K562 (cell line): Measurements from ENCODE around the gene LIMCH1. TPM values are rescaled to one million over a fixed set of nuclear protein-coding genes. Genes with fewer than 3 reads are reported as not detected.

Experiments used
- ATAC-seq: fragments of 200-7000 bp; cut with Tn5 transposase; 3 replicates; pipeline ENCODE4 v1.9.1; 2020; ENCODE audit warnings: moderate library complexity
- BruUV-seq: library from RNA; stranded (reverse); fragments of 400-500 nt; replicated peaks from 2 replicates; lab custom pipeline; 2021; lab: Mats Ljungman, UMichigan
- CTCF ChIA-PET: fragments of 300-600 bp; formaldehyde crosslinking; extraction: SDS; loops from one replicate; lab custom pipeline; 2021; ENCODE audit warnings: low intra/inter-chr PET ratio; lab: Yijun Ruan, JAX
- POLR2A ChIA-PET: fragments of 300-600, 350-650 bp; sonication (Branson Sonifier 250); formaldehyde crosslinking; extraction: SDS; loops from one replicate; lab custom pipeline; 2021; ENCODE audit warnings: antibody characterized with exemption, inconsistent platforms; lab: Yijun Ruan, JAX
- DNase-seq, 4 experiments: peaks; one replicate each; pipeline versions ENCODE4 v3.0.0 to v3.0.0-alpha.2; 2011 to 2018; ENCODE audit warnings: low spot score in 3 of 4, mixed read lengths in 3 of 4; ENCODE audit errors: extremely low read depth in 1 of 4
- FAIRE-seq: peaks from 2 replicates; lab custom pipeline; 2011; peaks lifted over from hg19 to GRCh38; lab: Jason Lieb, UNC
- H2AFZ ChIP-seq: 2 replicates; pipeline ENCODE4 v1.6.0; 2011; ENCODE audit warnings: low read depth, low read length, control low read depth, inconsistent platforms
- H3K27ac ChIP-seq: fragments of 200-600 bp; 3 replicates; pipeline ENCODE4 v1.8.0; 2011; ENCODE audit warnings: low read depth, mild to moderate bottlenecking, control low read depth, inconsistent platforms, low read length, moderate library complexity, mixed read lengths; ENCODE audit errors: extremely low read depth
- H3K27me3 ChIP-seq, 2 experiments: fragments of 300-600 bp in 1 of 2; 2 replicates in 1 of 2; 3 replicates in 1 of 2; pipeline versions ENCODE4 v1.6.0 to v1.8.0; 2011; ENCODE audit warnings: inconsistent platforms in 2 of 2, low read length in 2 of 2, mild to moderate bottlenecking in 1 of 2, mixed read lengths in 1 of 2, moderate library complexity in 1 of 2; ENCODE audit not compliant: control insufficient read depth in 2 of 2, insufficient read depth in 2 of 2
- H3K36me3 ChIP-seq: fragments of 300-600 bp; 3 replicates; pipeline ENCODE4 v1.8.0; 2011; ENCODE audit warnings: mild to moderate bottlenecking, low read length, inconsistent platforms; ENCODE audit not compliant: control insufficient read depth, insufficient read depth
- H3K4me1 ChIP-seq, 2 experiments: fragments of 200-600 bp in 1 of 2; replicated peaks in 1 of 2; 2 replicates in 1 of 2; 3 replicates in 1 of 2; pipeline versions ENCODE4 v1.5.1 to v1.8.0; 2011; ENCODE audit warnings: inconsistent platforms in 2 of 2, low read length in 2 of 2, mild to moderate bottlenecking in 1 of 2, mixed read lengths in 1 of 2, moderate library complexity in 1 of 2; ENCODE audit not compliant: control insufficient read depth in 2 of 2, insufficient read depth in 2 of 2
- H3K4me2 ChIP-seq: 2 replicates; pipeline ENCODE4 v1.6.1; 2011; ENCODE audit warnings: low read length, control low read depth, inconsistent platforms, mixed read lengths; ENCODE audit not compliant: insufficient read depth
- H3K4me3 ChIP-seq: fragments of 200-600 bp; sonication (generic), shearing (Covaris generic); 2 replicates; pipeline ENCODE4 v1.5.1; 2016; ENCODE audit warnings: control low read depth, inconsistent platforms
- H3K79me2 ChIP-seq: fragments of 200-600 bp; 3 replicates; pipeline ENCODE4 v1.8.0; 2011; ENCODE audit warnings: low read length, inconsistent platforms; ENCODE audit not compliant: control insufficient read depth, insufficient read depth
- H3K9ac ChIP-seq, 2 experiments: 2 replicates each; pipeline versions ENCODE4 v1.6.0 to v1.6.1; 2011; ENCODE audit warnings: low read depth in 2 of 2, low read length in 2 of 2, control low read depth in 1 of 2, inconsistent platforms in 1 of 2, mild to moderate bottlenecking in 1 of 2, mixed read lengths in 1 of 2; ENCODE audit not compliant: insufficient read depth in 1 of 2
- H3K9me1 ChIP-seq: one replicate; pipeline ENCODE4 v1.6.0; 2011; ENCODE audit warnings: inconsistent platforms, mild to moderate bottlenecking, low read length, moderate library complexity; ENCODE audit not compliant: control insufficient read depth, insufficient read depth
- H3K9me3 ChIP-seq: replicated peaks from 2 replicates; pipeline ENCODE4 v1.5.1; 2011; ENCODE audit warnings: low read depth, low read length, inconsistent platforms; ENCODE audit not compliant: control insufficient read depth, insufficient read depth
- H4K20me1 ChIP-seq: replicated peaks from 2 replicates; pipeline ENCODE4 v1.6.1; 2011; ENCODE audit warnings: low read length, inconsistent platforms, mixed read lengths; ENCODE audit not compliant: control insufficient read depth, insufficient read depth
- ARID1B ChIP-seq: fragments of 450-650 bp; IDR thresholded peaks from 2 replicates; pipeline ENCODE4 v1.6.1; 2016; ENCODE audit warnings: antibody characterized with exemption, mild to moderate bottlenecking, inconsistent platforms
- DDX20 ChIP-seq: fragments of 450-650 bp; IDR thresholded peaks from 2 replicates; pipeline ENCODE4 v1.6.1; 2016; ENCODE audit warnings: missing genetic modification characterization, low read depth, mild to moderate bottlenecking, missing compliant biosample characterization, moderate library complexity
- NFE2L1 ChIP-seq: fragments of 450-650 bp; IDR thresholded peaks from 2 replicates; pipeline ENCODE4 v1.6.1; 2016; ENCODE audit warnings: missing genetic modification characterization, low read depth, mild to moderate bottlenecking, missing compliant biosample characterization, moderate library complexity, borderline replicate concordance
- RFX7 ChIP-seq: fragments of 250-450 bp; sonication (Bioruptor Pico); IDR thresholded peaks from 2 replicates; pipeline ENCODE4 v1.5.1; 2021; ENCODE audit warnings: mild to moderate bottlenecking
- SFPQ ChIP-seq: fragments of 200-400 bp; formaldehyde crosslinking; IDR thresholded peaks from 2 replicates; pipeline ENCODE4 v1.6.1; 2017; ENCODE audit warnings: mild to moderate bottlenecking, low read depth, low read length, moderate library complexity
- SMC3 ChIP-seq: conservative IDR thresholded peaks from 2 replicates; pipeline ENCODE4 v1.6.1; 2011; ENCODE audit warnings: low read depth, low read length, improper control_type of control experiment; ENCODE audit not compliant: insufficient read depth
- ZMIZ1 ChIP-seq, 2 experiments: fragments of 150-350 bp in 1 of 2; IDR thresholded peaks; 2 replicates each; pipeline ENCODE4 v1.6.1; 2012 to 2016; ENCODE audit warnings: low read depth in 2 of 2, low read length in 2 of 2, mild to moderate bottlenecking in 1 of 2, moderate library complexity in 1 of 2
- ZNF143 ChIP-seq: sonication (generic); formaldehyde crosslinking; IDR thresholded peaks from 2 replicates; pipeline ENCODE4 v1.9.0; 2022; ENCODE audit warnings: mild to moderate bottlenecking, missing genetic modification reagents
- WGBS: fragments of 100-300 bp; shearing (Covaris generic); methylation state at CpG from one replicate; pipeline ENCODE4 v1.1.6; 2016; ENCODE audit warnings: low coverage, mixed read lengths; ENCODE audit not compliant: insufficient coverage; ENCODE audit errors: missing lambda C conversion rate; 5-methylcytosine and 5-hydroxymethylcytosine counted together
- in situ Hi-C: fragments of 300-500 bp; cut with MboI; formaldehyde crosslinking; loops from 4 replicates; pipeline ENCODE4 v1.15.0; 2018; ENCODE audit warnings: inconsistent platforms, mixed read lengths
- intact Hi-C: fragments of 100-400 bp; cut with micrococcal nuclease; formaldehyde crosslinking; loops from 2 replicates; pipeline ENCODE4 v1.14.2; 2022
- polyA plus RNA-seq, 8 experiments: library from polyadenylated mRNA; depleted of rRNA in 4 of 8; stranded (reverse) in 5 of 8; unstranded in 3 of 8; fragments of >200 nt; fragmentation: Nextera tagmentation in 2 of 8; fragmentation: Illumina TruSeq in 1 of 8; extraction: Ambion mirVana in 2 of 8; extraction: Trizol in 1 of 8; gene quantifications; 2 replicates each; pipeline versions ENCODE4 v1.2.1 to v1.2.3, GENCODE V29; 2011 to 2014; ENCODE audit warnings: inconsistent platforms in 1 of 8, missing spikeins in 1 of 8
- total RNA-seq, 7 experiments: library from RNA; depleted of rRNA in 6 of 7; stranded (reverse); fragments of >200 nt in 6 of 7; fragmentation: Illumina TruSeq in 2 of 7; extraction: Trizol in 2 of 7; gene quantifications; 2 replicates each; pipeline versions ENCODE4 v1.2.1 to v1.2.3, GENCODE V29; 2011 to 2021; ENCODE audit warnings: low replicate concordance in 1 of 7
- TF ChIP-seq, protein P1 (sequence below): fragments of 450-650 bp; IDR thresholded peaks from 2 replicates; pipeline ENCODE4 v1.6.1; 2017; ENCODE audit warnings: antibody characterized with exemption, mild to moderate bottlenecking

Gene LIMCH1
- total and polyA plus RNA-seq, 9 of the 15 experiments (the other 6 are each of a cell fraction or from before 2014, with no cell fraction given): 0.35 TPM; not detected in 8

DNA sequence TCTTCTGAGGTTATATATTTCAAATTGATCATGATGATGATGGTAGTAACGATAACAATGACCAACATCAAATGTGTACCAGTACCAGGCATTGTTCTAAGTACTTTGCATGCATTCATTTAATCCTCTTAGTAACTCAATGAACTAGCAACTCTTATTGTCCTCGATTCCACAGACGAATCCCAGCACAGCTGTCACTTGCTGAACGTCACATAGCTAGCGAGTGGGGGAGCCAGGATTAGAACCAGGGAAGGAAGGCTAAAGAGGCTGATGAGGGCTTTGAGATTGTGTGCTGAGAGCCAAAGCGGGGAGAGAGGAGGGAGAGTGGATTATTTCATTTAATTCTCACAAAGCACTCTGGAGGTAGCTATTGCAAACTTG lies 106.9 kb downstream of the LIMCH1 start (continued):
- TF ChIP-seq SMC3 (no peak), ARID1B (no peak), DDX20 (tag) (no peak), SFPQ (no peak)

DNA sequence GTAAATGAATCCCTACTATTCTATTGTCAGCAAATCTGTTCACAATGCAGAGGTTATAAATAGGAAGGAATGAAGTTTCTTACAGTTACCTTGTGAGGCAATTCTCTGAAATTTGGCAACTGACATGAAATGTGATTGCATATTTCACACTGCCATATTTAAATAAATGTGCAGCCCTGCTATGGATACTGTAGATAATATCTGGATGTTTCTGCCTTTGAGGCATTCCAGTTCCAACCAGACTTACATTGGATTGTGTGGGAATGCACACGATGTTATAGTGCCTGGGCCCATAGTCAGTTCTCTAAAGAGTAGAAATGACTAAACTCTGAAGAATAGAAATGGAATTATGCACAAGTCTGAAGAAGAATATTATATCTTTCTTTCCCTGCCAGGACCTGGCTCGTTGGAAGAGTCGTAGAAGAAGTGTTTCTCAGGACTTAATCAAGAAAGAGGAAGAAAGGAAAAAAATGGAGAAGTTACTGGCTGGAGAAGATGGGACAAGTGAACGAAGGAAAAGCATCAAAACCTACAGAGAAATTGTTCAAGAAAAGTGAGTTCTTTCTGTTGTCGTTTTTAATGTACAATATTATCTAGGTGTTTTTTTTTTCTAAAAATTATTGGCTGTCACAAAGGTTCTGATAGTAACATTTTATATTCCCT lies 107.9 kb downstream of the LIMCH1 start:
- POLR2A ChIA-PET: no interaction called here
- H3K79me2 ChIP-seq: no peaks in the 10 kb centered on the region
- CTCF ChIA-PET: no interaction called here
- in situ Hi-C loops: no loop called here
- no peak for FAIRE-seq
- H3K9ac ChIP-seq: no peak overlapping the region
- H3K4me2 ChIP-seq: no peak overlapping the region
- peaks cover 0 to 5% of the 10 kb centered on the region in 2 experiments; a peak in 1 of 5 replicates for H3K4me1 ChIP-seq
- WGBS: 0% methylated on average over 5 of the region's 5 CpGs
- H4K20me1 ChIP-seq: no peaks in the 10 kb centered on the region
- H3K9me1 ChIP-seq: no peaks in the 10 kb centered on the region
- no peaks in the 10 kb centered on the region for H3K36me3 ChIP-seq
- DNase-seq: no peak
- ATAC-seq: no peak
- no peak overlapping the region for H2AFZ ChIP-seq
- H3K4me3 ChIP-seq: no peak overlapping the region
- H3K27me3 ChIP-seq: no peaks in the 10 kb centered on the region
- no TSS peak for BruUV-seq
- H3K9me3 ChIP-seq: no peaks in the 10 kb centered on the region
- H3K27ac ChIP-seq: no peak overlapping the region
- intact Hi-C loops: loop anchor here (10.0 kb wide), 1 partner anchor 711 kb away; no protein-coding TSS in a partner anchor
- TF ChIP-seq NFE2L1 (tag) (no peak), RFX7 (no peak), ZMIZ1 (IDR thresholded peaks at IDR 0.05; ENCODE audit: low read depth in 2 of 2, low read length in 2 of 2) (no peak), ZNF143 (no peak)
- TF ChIP-seq, protein P1, sequence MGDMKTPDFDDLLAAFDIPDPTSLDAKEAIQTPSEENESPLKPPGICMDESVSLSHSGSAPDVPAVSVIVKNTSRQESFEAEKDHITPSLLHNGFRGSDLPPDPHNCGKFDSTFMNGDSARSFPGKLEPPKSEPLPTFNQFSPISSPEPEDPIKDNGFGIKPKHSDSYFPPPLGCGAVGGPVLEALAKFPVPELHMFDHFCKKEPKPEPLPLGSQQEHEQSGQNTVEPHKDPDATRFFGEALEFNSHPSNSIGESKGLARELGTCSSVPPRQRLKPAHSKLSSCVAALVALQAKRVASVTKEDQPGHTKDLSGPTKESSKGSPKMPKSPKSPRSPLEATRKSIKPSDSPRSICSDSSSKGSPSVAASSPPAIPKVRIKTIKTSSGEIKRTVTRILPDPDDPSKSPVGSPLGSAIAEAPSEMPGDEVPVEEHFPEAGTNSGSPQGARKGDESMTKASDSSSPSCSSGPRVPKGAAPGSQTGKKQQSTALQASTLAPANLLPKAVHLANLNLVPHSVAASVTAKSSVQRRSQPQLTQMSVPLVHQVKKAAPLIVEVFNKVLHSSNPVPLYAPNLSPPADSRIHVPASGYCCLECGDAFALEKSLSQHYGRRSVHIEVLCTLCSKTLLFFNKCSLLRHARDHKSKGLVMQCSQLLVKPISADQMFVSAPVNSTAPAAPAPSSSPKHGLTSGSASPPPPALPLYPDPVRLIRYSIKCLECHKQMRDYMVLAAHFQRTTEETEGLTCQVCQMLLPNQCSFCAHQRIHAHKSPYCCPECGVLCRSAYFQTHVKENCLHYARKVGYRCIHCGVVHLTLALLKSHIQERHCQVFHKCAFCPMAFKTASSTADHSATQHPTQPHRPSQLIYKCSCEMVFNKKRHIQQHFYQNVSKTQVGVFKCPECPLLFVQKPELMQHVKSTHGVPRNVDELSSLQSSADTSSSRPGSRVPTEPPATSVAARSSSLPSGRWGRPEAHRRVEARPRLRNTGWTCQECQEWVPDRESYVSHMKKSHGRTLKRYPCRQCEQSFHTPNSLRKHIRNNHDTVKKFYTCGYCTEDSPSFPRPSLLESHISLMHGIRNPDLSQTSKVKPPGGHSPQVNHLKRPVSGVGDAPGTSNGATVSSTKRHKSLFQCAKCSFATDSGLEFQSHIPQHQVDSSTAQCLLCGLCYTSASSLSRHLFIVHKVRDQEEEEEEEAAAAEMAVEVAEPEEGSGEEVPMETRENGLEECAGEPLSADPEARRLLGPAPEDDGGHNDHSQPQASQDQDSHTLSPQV: no peak
